NCI-H345 treated with DMSO at 0.1 percent for 48 hours (cell line): ENCODE data around the gene SCN4B.

Experiments used
- DNase-seq: peaks from one replicate; lab custom pipeline; 2025; ENCODE audit not compliant: unreplicated experiment; lab: John Stamatoyannopoulos, UW

Gene SCN4B

GRCh38 chr11:118132385-118133151 is 20.1 kb downstream of the SCN4B start:
- DNase-seq, result no peak

GRCh38 chr11:118129471-118130172 is 23.0 kb downstream of the SCN4B start:
- no peak for DNase-seq

GRCh38 chr11:118128721-118129470 is 23.7 kb downstream of the SCN4B start:
- no peak for DNase-seq

GRCh38 chr11:118128310-118128709 is 24.3 kb downstream of the SCN4B start:
- DNase-seq, result no peak

- DNase-seq, result no peak
Observed at GRCh38 chr11:118126082-118126838, 26.4 kb downstream of the SCN4B start.

GRCh38 chr11:118124929-118125535 is 27.6 kb downstream of the SCN4B start:
- DNase-seq, result no peak

- DNase-seq, result no peak
Observed at GRCh38 chr11:118120793-118121192, 31.8 kb downstream of the SCN4B start.

- no peak for DNase-seq
Observed at GRCh38 chr11:118117790-118118601, 34.6 kb downstream of the SCN4B start.

- no peak for DNase-seq
Observed at GRCh38 chr11:118115048-118115447, 37.6 kb downstream of the SCN4B start.

GRCh38 chr11:118114266-118114665 is 38.4 kb downstream of the SCN4B start:
- no peak for DNase-seq

- DNase-seq, result no peak
Observed at GRCh38 chr11:118112711-118113430, 39.8 kb downstream of the SCN4B start.

GRCh38 chr11:118111744-118112035 is 40.9 kb downstream of the SCN4B start:
- no peak for DNase-seq

- no peak for DNase-seq
Observed at GRCh38 chr11:118111019-118111743, 41.4 kb downstream of the SCN4B start.

GRCh38 chr11:118109231-118109630 is 43.4 kb downstream of the SCN4B start:
- no peak for DNase-seq

GRCh38 chr11:118108513-118108912 is 44.1 kb downstream of the SCN4B start:
- DNase-seq, result no peak

GRCh38 chr11:118106789-118107335 is 45.8 kb downstream of the SCN4B start:
- DNase-seq, result no peak

GRCh38 chr11:118105657-118106305 is 46.8 kb downstream of the SCN4B start:
- DNase-seq, result no peak

GRCh38 chr11:118104491-118104890 is 48.1 kb downstream of the SCN4B start:
- DNase-seq, result no peak
